WTC11 (cell line): ENCODE measurements around the gene ZNF555.

ENCODE experiments used
- CTCF ChIP-seq: fragments of 200-600 bp; IDR thresholded peaks from 2 replicates; pipeline ENCODE4 v1.8.0; 2022; ENCODE audit warnings: antibody characterized with exemption
- ELF4 ChIP-seq: sonication (generic); formaldehyde crosslinking; IDR thresholded peaks from 2 replicates; pipeline ENCODE4 v1.8.1; 2022; ENCODE audit warnings: low read depth, mild to moderate bottlenecking, moderate library complexity, missing genetic modification reagents

GRCh38 chr19:2804156-2805004 lies 36.9 kb upstream of the ZNF555 start:
- TF ChIP-seq CTCF (no peak), ELF4 (no peak)
